ENCODE results near the gene PNLIPRP2. TPM values are rescaled to one million over a fixed set of nuclear protein-coding genes. Genes with fewer than 3 reads are reported as not detected.

PNLIPRP2 gene
- polyA plus RNA-seq, 1 of the 3 experiments (the other 2 are of a cell fraction), result not detected

- no peak overlapping the region for H2AFZ ChIP-seq (ENCODE audit: low read depth)
- no peak for TF ChIP-seq FOSL2 (IDR thresholded peaks at IDR 0.05; ENCODE audit: borderline replicate concordance, low read depth)
- TF ChIP-seq USF2 (IDR thresholded peaks at IDR 0.05; ENCODE audit: borderline replicate concordance, low read depth, low read length), result no peak
- no peak for TF ChIP-seq IRF3 (IDR thresholded peaks at IDR 0.05; ENCODE audit: low read depth, low read length)
- no peak for TF ChIP-seq PBX3 (IDR thresholded peaks at IDR 0.05)
- no peak for TF ChIP-seq CHD2 (IDR thresholded peaks at IDR 0.05; ENCODE audit: low read length, partially characterized antibody)
- no peak for TF ChIP-seq ELF1 (IDR thresholded peaks at IDR 0.05)
- no peak for TF ChIP-seq EP300 (IDR thresholded peaks at IDR 0.05; ENCODE audit: borderline replicate concordance in 1 of 2, low read depth in 1 of 2, low read length in 1 of 2)
- TF ChIP-seq NFIC (IDR thresholded peaks at IDR 0.05; ENCODE audit: borderline replicate concordance), result no peak
- no peak for TF ChIP-seq POLR2AphosphoS5 (IDR thresholded peaks at IDR 0.05; ENCODE audit: low read depth, low read length)
- TF ChIP-seq CTCF (IDR thresholded peaks at IDR 0.05), result no peak
- no peak for TF ChIP-seq YY1 (IDR thresholded peaks at IDR 0.05; ENCODE audit: low read depth)
- TF ChIP-seq NRF1 (IDR thresholded peaks at IDR 0.05; ENCODE audit: low read depth, low read length), result no peak
- no peak for TF ChIP-seq RFX5 (IDR thresholded peaks at IDR 0.05; ENCODE audit: low read length)
- no peak for TF ChIP-seq EZH2phosphoT487 (IDR thresholded peaks at IDR 0.05; ENCODE audit: borderline replicate concordance, low read depth)
- no peak for TF ChIP-seq JUND (IDR thresholded peaks at IDR 0.05)
- no peak for TF ChIP-seq GABPA (IDR thresholded peaks at IDR 0.05; ENCODE audit: low read depth)
- no peak for TF ChIP-seq RCOR1 (IDR thresholded peaks at IDR 0.05; ENCODE audit: low read length)
- H3K4me2 ChIP-seq, result no peak overlapping the region
- H4K20me1 ChIP-seq (ENCODE audit: insufficient read depth), result no peaks in the 10 kb centered on the region
- ChIA-PET POLR2A (no interaction called here), CTCF (interaction anchor here (0.5 to 10.0 kb wide), 48 partner anchors 12 to 1061 kb away, joined by 3 to 142 read pairs (median 4); no protein-coding TSS in a partner anchor)
- WGBS (ENCODE audit: low lambda C conversion rate), result 47% methylated on average over 9 of the region's 9 CpGs
- no peaks in the 10 kb centered on the region for H3F3A ChIP-seq (replicated peaks; ENCODE audit: insufficient read depth)
- H3K36me3 ChIP-seq (replicated peaks in 1 of 2; ENCODE audit: control insufficient read depth in 1 of 2, insufficient read depth in 2 of 2, low read length in 1 of 2), result no peaks in the 10 kb centered on the region
- H3K27me3 ChIP-seq (ENCODE audit: insufficient read depth), result peaks cover 5% of the 10 kb centered on the region; the same call in 1 of the 2 replicates
- no peak for DNase-seq
- H3K79me2 ChIP-seq (ENCODE audit: insufficient read depth), result no peaks in the 10 kb centered on the region
- no peaks in the 10 kb centered on the region; a peak in 1 of 4 replicates for H3K4me1 ChIP-seq (ENCODE audit: control insufficient read depth in 1 of 2, insufficient read depth in 2 of 2, low read depth in 1 of 2, low read length in 1 of 2)
- H3K9me3 ChIP-seq, result no peaks in the 10 kb centered on the region
- no peak overlapping the region for H3K27ac ChIP-seq (ENCODE audit: low read depth in 2 of 2, low read length in 1 of 2)
- no peak overlapping the region for H3K9ac ChIP-seq
- no peaks in the 10 kb centered on the region for H3K9me2 ChIP-seq
- no peak overlapping the region for H3K4me3 ChIP-seq (ENCODE audit: low read depth in 2 of 2, low read length in 1 of 2)
These were observed 6.1 kb downstream of the PNLIPRP2 start for GRCh38 chr10:116626815-116627214.
